ENCODE data around the gene GALNS. TPM values are rescaled to one million over a fixed set of nuclear protein-coding genes. Genes with fewer than 3 reads are reported as not detected.

GALNS gene
- polyA plus RNA-seq, 2 of the 4 experiments (the other 2 are of a cell fraction) = 7.0 to 31.2 TPM

DNA sequence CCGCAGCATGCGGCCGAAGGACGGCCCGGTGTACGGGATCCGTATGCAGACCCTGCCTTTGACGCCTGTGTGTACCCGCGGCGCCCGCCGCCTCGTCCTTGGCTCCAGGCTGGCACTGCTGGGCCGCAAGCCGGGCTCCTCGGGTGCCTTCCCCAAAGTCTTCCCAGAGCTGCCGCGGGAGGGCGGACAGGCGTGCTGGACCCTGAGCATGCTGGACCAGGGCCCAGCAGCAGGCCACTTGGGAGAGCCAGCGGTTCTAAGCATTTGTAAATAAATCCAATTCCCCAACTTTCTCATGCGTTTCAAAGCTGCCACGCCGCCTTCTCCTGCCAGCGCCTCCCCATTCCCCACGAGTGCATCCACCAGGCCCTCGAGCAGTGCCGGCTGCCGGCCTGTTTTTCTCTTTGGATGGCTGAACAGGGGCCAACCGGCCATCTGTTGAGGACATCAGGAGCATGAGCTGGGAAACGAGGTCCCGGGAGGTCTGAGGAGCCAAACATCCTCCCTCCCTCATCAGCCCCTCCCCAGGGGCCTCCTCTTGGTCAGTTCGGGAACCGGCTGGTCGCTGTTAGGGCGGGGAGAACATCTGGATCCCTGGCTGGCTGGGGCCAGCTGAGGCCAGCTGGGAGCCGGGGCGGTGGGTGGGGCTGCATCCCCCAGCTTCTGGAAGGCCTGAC is 30.2 kb upstream of the GALNS start:
- ATAC-seq = no peak; a peak in 1 of 6 replicates
- H3K4me3 ChIP-seq = no peak overlapping the region
- WGBS (ENCODE audit: missing lambda C conversion rate) = 94% methylated on average over 39 of the region's 39 CpGs
- ChIA-PET CTCF (interaction anchor here (1.7 kb wide), 1 partner anchor 29 kb away, joined by 12 read pairs; no protein-coding TSS in a partner anchor), POLR2A (no interaction called here)
- H3K4me2 ChIP-seq = no peak overlapping the region
- peaks cover 10% of the 10 kb centered on the region; the same call in 2 of the 3 replicates for H3K4me1 ChIP-seq
- no peak overlapping the region for H3K27ac ChIP-seq
- DNase-seq (ENCODE audit: low read depth in 1 of 2, low spot score in 1 of 2) = no peak
- TF ChIP-seq HOXA7 (CRISPR knock-in tag; IDR thresholded peaks at IDR 0.05) (no peak), JUN (IDR thresholded peaks at IDR 0.05) (no peak), JUNB (IDR thresholded peaks at IDR 0.05) (no peak), ZFP36 (IDR thresholded peaks at IDR 0.05; ENCODE audit: borderline replicate concordance, partially characterized antibody) (no peak), PHF8 (IDR thresholded peaks at IDR 0.05; ENCODE audit: borderline replicate concordance, low read depth) (no peak), RARB (CRISPR knock-in tag; IDR thresholded peaks at IDR 0.05) (no peak), HEYL (CRISPR knock-in tag; IDR thresholded peaks at IDR 0.05) (no peak), MAZ (IDR thresholded peaks at IDR 0.05; ENCODE audit: borderline replicate concordance, low read depth, low read length) (no peak), BHLHE40 (IDR thresholded peaks at IDR 0.05; ENCODE audit: low read depth, low read length) (no peak), NR3C1 (IDR thresholded peaks at IDR 0.05) (no peak), GATA3 (IDR thresholded peaks at IDR 0.05; ENCODE audit: borderline replicate concordance) (no peak), SREBF2 (IDR thresholded peaks at IDR 0.05) (no peak), CHD4 (IDR thresholded peaks at IDR 0.05; ENCODE audit: borderline replicate concordance) (no peak), CEBPB (IDR thresholded peaks at IDR 0.05) (no peak), MAFK (IDR thresholded peaks at IDR 0.05; ENCODE audit: partially characterized antibody) (no peak), RNF2 (IDR thresholded peaks at IDR 0.05; ENCODE audit: borderline replicate concordance, low read depth) (no peak), POLR2AphosphoS2 (conservative IDR thresholded peaks at IDR 0.05; ENCODE audit: low read length) (no peak)
- TF ChIP-seq, protein P1, sequence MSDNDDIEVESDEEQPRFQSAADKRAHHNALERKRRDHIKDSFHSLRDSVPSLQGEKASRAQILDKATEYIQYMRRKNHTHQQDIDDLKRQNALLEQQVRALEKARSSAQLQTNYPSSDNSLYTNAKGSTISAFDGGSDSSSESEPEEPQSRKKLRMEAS (IDR thresholded peaks at IDR 0.05) = no peak
- TF ChIP-seq, protein P2, sequence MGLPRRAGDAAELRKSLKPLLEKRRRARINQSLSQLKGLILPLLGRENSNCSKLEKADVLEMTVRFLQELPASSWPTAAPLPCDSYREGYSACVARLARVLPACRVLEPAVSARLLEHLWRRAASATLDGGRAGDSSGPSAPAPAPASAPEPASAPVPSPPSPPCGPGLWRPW (IDR thresholded peaks at IDR 0.05) = no peak
- no peaks in the 10 kb centered on the region for H3K9me3 ChIP-seq
- no peak for FAIRE-seq

DNA sequence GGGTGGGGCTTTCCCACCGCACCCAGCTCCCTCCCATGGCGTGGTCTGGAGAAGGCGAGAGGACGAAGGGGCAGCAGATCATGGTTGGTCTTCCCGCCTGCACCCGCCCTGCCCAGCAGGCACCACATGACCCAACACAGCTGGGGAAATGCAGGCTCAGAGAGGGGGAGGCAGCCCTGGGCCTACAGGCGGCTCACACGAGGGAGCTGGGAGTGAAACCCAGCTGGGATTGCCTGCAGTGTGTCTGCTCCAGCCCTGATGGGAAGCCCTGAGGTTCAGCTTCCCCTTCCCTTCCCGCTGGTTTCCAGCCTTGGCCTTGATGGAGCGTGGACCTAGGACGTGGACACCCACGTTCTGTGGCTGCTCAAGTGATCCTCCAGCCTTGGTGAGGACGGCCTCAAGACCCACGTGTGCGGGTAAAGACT is 29.7 kb upstream of the GALNS start:
- Histone ChIP-seq H3K9me3 (no peaks in the 10 kb centered on the region), H3K4me1 (peaks cover 10% of the 10 kb centered on the region; the same call in 2 of the 3 replicates), H3K4me3 (no peak overlapping the region), H3K4me2 (no peak overlapping the region), H3K27ac (no peak overlapping the region)
- ATAC-seq = no peak
- WGBS (ENCODE audit: missing lambda C conversion rate) = 82% methylated on average over 6 of the region's 15 CpGs
- ChIA-PET CTCF (interaction anchor here (1.2 kb wide), 1 partner anchor 29 kb away, joined by 3 read pairs; no protein-coding TSS in a partner anchor), POLR2A (no interaction called here)
- no peak for DNase-seq (ENCODE audit: low read depth in 1 of 2, low spot score in 1 of 2)
- no peak for FAIRE-seq
- no peak for TF ChIP-seq MAZ (IDR thresholded peaks at IDR 0.05; ENCODE audit: borderline replicate concordance, low read depth, low read length)
- TF ChIP-seq RAD21 (conservative IDR thresholded peaks at IDR 0.05 in 1 of 2, IDR thresholded peaks at IDR 0.05 in 1 of 2) = no peak
- no peak for TF ChIP-seq EHMT2 (IDR thresholded peaks at IDR 0.05; ENCODE audit: low read depth)
- TF ChIP-seq, protein P3, sequence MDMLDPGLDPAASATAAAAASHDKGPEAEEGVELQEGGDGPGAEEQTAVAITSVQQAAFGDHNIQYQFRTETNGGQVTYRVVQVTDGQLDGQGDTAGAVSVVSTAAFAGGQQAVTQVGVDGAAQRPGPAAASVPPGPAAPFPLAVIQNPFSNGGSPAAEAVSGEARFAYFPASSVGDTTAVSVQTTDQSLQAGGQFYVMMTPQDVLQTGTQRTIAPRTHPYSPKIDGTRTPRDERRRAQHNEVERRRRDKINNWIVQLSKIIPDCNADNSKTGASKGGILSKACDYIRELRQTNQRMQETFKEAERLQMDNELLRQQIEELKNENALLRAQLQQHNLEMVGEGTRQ (IDR thresholded peaks at IDR 0.05) = no peak
- TF ChIP-seq, protein P4, sequence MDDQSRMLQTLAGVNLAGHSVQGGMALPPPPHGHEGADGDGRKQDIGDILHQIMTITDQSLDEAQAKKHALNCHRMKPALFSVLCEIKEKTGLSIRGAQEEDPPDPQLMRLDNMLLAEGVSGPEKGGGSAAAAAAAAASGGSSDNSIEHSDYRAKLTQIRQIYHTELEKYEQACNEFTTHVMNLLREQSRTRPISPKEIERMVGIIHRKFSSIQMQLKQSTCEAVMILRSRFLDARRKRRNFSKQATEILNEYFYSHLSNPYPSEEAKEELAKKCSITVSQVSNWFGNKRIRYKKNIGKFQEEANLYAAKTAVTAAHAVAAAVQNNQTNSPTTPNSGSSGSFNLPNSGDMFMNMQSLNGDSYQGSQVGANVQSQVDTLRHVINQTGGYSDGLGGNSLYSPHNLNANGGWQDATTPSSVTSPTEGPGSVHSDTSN (IDR thresholded peaks at IDR 0.05) = no peak
- TF ChIP-seq RNF2 (IDR thresholded peaks at IDR 0.05; ENCODE audit: borderline replicate concordance, low read depth) = no peak
- no peak for TF ChIP-seq NR3C1 (IDR thresholded peaks at IDR 0.05)
- TF ChIP-seq FOSB (CRISPR knock-in tag; IDR thresholded peaks at IDR 0.05) = no peak
- no peak for TF ChIP-seq BHLHE40 (IDR thresholded peaks at IDR 0.05; ENCODE audit: low read depth, low read length)
- TF ChIP-seq RFX5 (IDR thresholded peaks at IDR 0.05) = no peak
- TF ChIP-seq ZFP36 (IDR thresholded peaks at IDR 0.05; ENCODE audit: borderline replicate concordance, partially characterized antibody) = no peak
- no peak for TF ChIP-seq ZC3H11A (IDR thresholded peaks at IDR 0.05)
